Neural progenitor cell (in vitro differentiated cells): ENCODE data around the gene EVL. TPM values are rescaled to one million over a fixed set of nuclear protein-coding genes. Genes with fewer than 3 reads are reported as not detected.

Source experiments
- DNase-seq: peaks from one replicate; pipeline ENCODE4 v3.0.0-alpha.2; 2016; ENCODE audit warnings: low spot score
- H2AFZ ChIP-seq: fragments of 200-600 bp; sonication (generic); replicated peaks from 2 replicates; pipeline ENCODE4 v1.6.1; 2016; ENCODE audit warnings: antibody characterized with exemption
- H3F3A ChIP-seq: fragments of 200-600 bp; sonication (generic); 2 replicates; pipeline ENCODE4 v1.6.1; 2016; ENCODE audit warnings: antibody characterized with exemption, low read depth
- H3K27ac ChIP-seq: fragments of 200-600 bp; sonication (generic); 2 replicates; pipeline ENCODE4 v1.5.1; 2016; ENCODE audit warnings: mild to moderate bottlenecking
- H3K27me3 ChIP-seq: fragments of 200-600 bp; sonication (generic); 2 replicates; pipeline ENCODE4 v1.6.1; 2016; ENCODE audit warnings: mild to moderate bottlenecking, moderate library complexity
- H3K36me3 ChIP-seq: fragments of 200-600 bp; sonication (generic); 2 replicates; pipeline ENCODE4 v1.5.1; 2016
- H3K4me1 ChIP-seq: fragments of 200-600 bp; sonication (generic); 2 replicates; pipeline ENCODE4 v1.6.1; 2016; ENCODE audit warnings: mixed run types
- H3K4me2 ChIP-seq: fragments of 200-600 bp; sonication (generic); 2 replicates; pipeline ENCODE4 v1.6.1; 2016
- H3K4me3 ChIP-seq: fragments of 200-600 bp; sonication (generic); 2 replicates; pipeline ENCODE4 v1.5.1; 2016
- H3K79me2 ChIP-seq: fragments of 200-600 bp; sonication (generic); 2 replicates; pipeline ENCODE4 v1.6.1; 2016; ENCODE audit warnings: low read depth
- H3K9ac ChIP-seq: fragments of 200-600 bp; sonication (generic); 2 replicates; pipeline ENCODE4 v1.6.1; 2016
- H3K9me3 ChIP-seq: fragments of 200-600 bp; sonication (generic); 2 replicates; pipeline ENCODE4 v1.5.1; 2016; ENCODE audit warnings: low read depth
- H4K20me1 ChIP-seq: fragments of 200-600 bp; sonication (generic); 2 replicates; pipeline ENCODE4 v1.6.1; 2016; ENCODE audit warnings: low read depth
- H3K27ac Mint-ChIP-seq: 3 replicates; pipeline ENCODE4 v1.8.0; 2021; ENCODE audit warnings: mixed read lengths
- H3K27me3 Mint-ChIP-seq: 2 replicates; pipeline ENCODE4 v1.8.0; 2022; ENCODE audit warnings: low read depth, mild to moderate bottlenecking, inconsistent platforms, moderate library complexity, mixed read lengths; ENCODE audit not compliant: insufficient read depth
- H3K36me3 Mint-ChIP-seq: 3 replicates; pipeline ENCODE4 v1.8.0; 2021; ENCODE audit warnings: mixed read lengths
- H3K4me1 Mint-ChIP-seq: 3 replicates; pipeline ENCODE4 v1.8.0; 2021; ENCODE audit warnings: mixed read lengths
- H3K4me3 Mint-ChIP-seq: 3 replicates; pipeline ENCODE4 v1.8.0; 2021; ENCODE audit warnings: mild to moderate bottlenecking, moderate library complexity, mixed read lengths
- H3K9me3 Mint-ChIP-seq: 3 replicates; pipeline ENCODE4 v1.8.0; 2020; ENCODE audit warnings: mixed read lengths
- CTCF ChIP-seq: fragments of 200-600 bp; sonication (generic); IDR thresholded peaks from 2 replicates; pipeline ENCODE4 v1.5.1; 2017; ENCODE audit warnings: antibody characterized with exemption, mild to moderate bottlenecking
- EZH2 ChIP-seq: fragments of 200-600 bp; sonication (generic); IDR thresholded peaks from 2 replicates; pipeline ENCODE4 v1.6.1; 2017; ENCODE audit warnings: antibody characterized with exemption, mild to moderate bottlenecking, moderate library complexity
- EZH2phosphoT487 ChIP-seq: fragments of 200-600 bp; sonication (generic); IDR thresholded peaks from 2 replicates; pipeline ENCODE4 v1.6.1; 2017; ENCODE audit warnings: antibody characterized with exemption
- total RNA-seq: library from RNA; depleted of rRNA; stranded (reverse); fragments of >200 nt; gene quantifications from 2 replicates; pipeline ENCODE4 v1.2.3, GENCODE V29; 2015; ENCODE audit warnings: low replicate concordance

EVL gene
- total RNA-seq, 1 donor from 2014 or later = 49.2 TPM

- Histone ChIP-seq H3K27me3 (no peaks in the 10 kb centered on the region), H3K4me1 (no peaks in the 10 kb centered on the region), H3F3A (no peaks in the 10 kb centered on the region), H4K20me1 (peaks cover 23% of the 10 kb centered on the region), H3K4me2 (no peak overlapping the region), H3K36me3 (no peaks in the 10 kb centered on the region), H3K27ac (no peak overlapping the region), H3K9ac (no peak overlapping the region), H3K79me2 (peaks cover 18% of the 10 kb centered on the region), H2AFZ (no peak overlapping the region), H3K4me3 (no peak overlapping the region), H3K9me3 (no peaks in the 10 kb centered on the region)
- Mint-ChIP-seq H3K4me3 (no peak overlapping the region), H3K4me1 (peaks cover 12% of the 10 kb centered on the region), H3K9me3 (no peaks in the 10 kb centered on the region), H3K36me3 (peaks cover 5% of the 10 kb centered on the region), H3K27me3 (no peaks in the 10 kb centered on the region), H3K27ac (no peak overlapping the region)
- DNase-seq = no peak
- TF ChIP-seq CTCF (no peak), EZH2 (no peak), EZH2phosphoT487 (no peak)
These were observed 30.8 kb upstream of the EVL start for GRCh38 chr14:100034468-100034867.

GRCh38 chr14:100034961-100035500, 30.2 kb upstream of the EVL start:
- Mint-ChIP-seq H3K27ac (no peak overlapping the region), H3K4me3 (no peak overlapping the region), H3K9me3 (no peaks in the 10 kb centered on the region), H3K36me3 (peaks cover 3% of the 10 kb centered on the region), H3K27me3 (no peaks in the 10 kb centered on the region), H3K4me1 (peaks cover 13% of the 10 kb centered on the region)
- H3K27me3 ChIP-seq = no peaks in the 10 kb centered on the region
- H3K4me3 ChIP-seq = no peak overlapping the region
- TF ChIP-seq EZH2phosphoT487 (no peak), EZH2 (no peak), CTCF (no peak)
- no peak for DNase-seq
- peaks cover 3% of the 10 kb centered on the region for H3K4me1 ChIP-seq
- H3K4me2 ChIP-seq = no peak overlapping the region
- no peaks in the 10 kb centered on the region for H3F3A ChIP-seq
- H3K9ac ChIP-seq = no peak overlapping the region
- no peak overlapping the region for H3K27ac ChIP-seq
- H3K9me3 ChIP-seq = no peaks in the 10 kb centered on the region
- peaks cover 14% of the 10 kb centered on the region for H3K79me2 ChIP-seq
- peaks cover 26% of the 10 kb centered on the region for H4K20me1 ChIP-seq
- no peaks in the 10 kb centered on the region for H3K36me3 ChIP-seq
- H2AFZ ChIP-seq = no peak overlapping the region

- H3K27me3 Mint-ChIP-seq = no peaks in the 10 kb centered on the region
- H3K27ac Mint-ChIP-seq = no peak overlapping the region
- Histone ChIP-seq H3K9ac (no peak overlapping the region), H2AFZ (no peak overlapping the region), H3F3A (no peaks in the 10 kb centered on the region), H4K20me1 (peaks cover 33% of the 10 kb centered on the region), H3K4me2 (no peak overlapping the region), H3K36me3 (no peaks in the 10 kb centered on the region), H3K4me1 (peaks cover 9% of the 10 kb centered on the region), H3K27ac (no peak overlapping the region), H3K9me3 (no peaks in the 10 kb centered on the region), H3K4me3 (no peak overlapping the region), H3K27me3 (no peaks in the 10 kb centered on the region), H3K79me2 (peaks cover 14% of the 10 kb centered on the region)
- peaks cover 17% of the 10 kb centered on the region for H3K4me1 Mint-ChIP-seq
- H3K4me3 Mint-ChIP-seq = no peak overlapping the region
- TF ChIP-seq EZH2 = no peak
- TF ChIP-seq EZH2phosphoT487 = no peak
- no peak for TF ChIP-seq CTCF
- H3K9me3 Mint-ChIP-seq = no peaks in the 10 kb centered on the region
- H3K36me3 Mint-ChIP-seq = peaks cover 3% of the 10 kb centered on the region
- no peak for DNase-seq
These were observed 29.5 kb upstream of the EVL start for GRCh38 chr14:100035700-100036099.
